WTC11 (cell line): ENCODE measurements around the gene TOR1A. TPM values are rescaled to one million over a fixed set of nuclear protein-coding genes. Genes with fewer than 3 reads are reported as not detected.

ENCODE experiments used
- ATAC-seq: fragments of 200-7000 bp; cut with Tn5 transposase; 2 replicates; pipeline ENCODE4 v1.10.0; 2021; ENCODE audit warnings: mild to moderate bottlenecking, moderate library complexity
- CTCF ChIA-PET: fragments of 300-600 bp; sonication (Branson Sonifier 250); formaldehyde crosslinking; loops from one replicate; lab custom pipeline; 2021; ENCODE audit warnings: antibody characterized with exemption; lab: Charles Lee
- POLR2A ChIA-PET: fragments of 350-600 bp; sonication (Branson Sonifier 250); formaldehyde crosslinking; loops from one replicate; lab custom pipeline; 2021; ENCODE audit warnings: antibody characterized with exemption; lab: Charles Lee
- DNase-seq: peaks from one replicate; pipeline ENCODE4 v3.0.0; 2021; ENCODE audit warnings: low spot score
- H3K27ac Mint-ChIP-seq: 2 replicates; pipeline ENCODE4 v1.8.0; 2021; ENCODE audit warnings: mixed read lengths
- H3K27me3 Mint-ChIP-seq: 2 replicates; pipeline ENCODE4 v1.8.0; 2021; ENCODE audit warnings: low read depth, mild to moderate bottlenecking, moderate library complexity, mixed read lengths
- H3K36me3 Mint-ChIP-seq: 2 replicates; pipeline ENCODE4 v1.8.0; 2021; ENCODE audit warnings: mixed read lengths
- H3K4me1 Mint-ChIP-seq: 2 replicates; pipeline ENCODE4 v1.8.0; 2022; ENCODE audit warnings: mixed read lengths
- H3K4me3 Mint-ChIP-seq: 2 replicates; pipeline ENCODE4 v1.8.0; 2021; ENCODE audit warnings: mild to moderate bottlenecking, moderate library complexity, mixed read lengths
- H3K9me3 Mint-ChIP-seq: 2 replicates; pipeline ENCODE4 v1.8.0; 2021; ENCODE audit warnings: mixed read lengths
- CREB1 ChIP-seq: sonication (generic); formaldehyde crosslinking; IDR thresholded peaks from 2 replicates; pipeline ENCODE4 v1.8.0; 2023; ENCODE audit warnings: mild to moderate bottlenecking, missing genetic modification reagents
- E2F5 ChIP-seq: sonication (generic); formaldehyde crosslinking; IDR thresholded peaks from 2 replicates; pipeline ENCODE4 v1.8.1; 2022; ENCODE audit warnings: mild to moderate bottlenecking, moderate library complexity, missing genetic modification reagents
- FOXJ3 ChIP-seq: sonication (generic); formaldehyde crosslinking; IDR thresholded peaks from 2 replicates; pipeline ENCODE4 v1.9.0; 2021; ENCODE audit warnings: missing genetic modification reagents, mild to moderate bottlenecking, borderline replicate concordance
- FOXP1 ChIP-seq: sonication (generic); formaldehyde crosslinking; IDR thresholded peaks from 2 replicates; pipeline ENCODE4 v1.8.0; 2022; ENCODE audit warnings: missing genetic modification reagents, mild to moderate bottlenecking, moderate library complexity, borderline replicate concordance
- JAZF1 ChIP-seq: fragments of 250-450 bp; sonication (Bioruptor Pico); IDR thresholded peaks from 2 replicates; pipeline ENCODE4 v1.9.0; 2021; ENCODE audit warnings: moderate library complexity, mild to moderate bottlenecking, inconsistent platforms
- JUN ChIP-seq: sonication (generic); formaldehyde crosslinking; IDR thresholded peaks from 2 replicates; pipeline ENCODE4 v1.8.0; 2023; ENCODE audit warnings: mild to moderate bottlenecking, missing genetic modification reagents
- NR1H2 ChIP-seq: sonication (generic); formaldehyde crosslinking; IDR thresholded peaks from 2 replicates; pipeline ENCODE4 v1.9.0; 2021; ENCODE audit warnings: mild to moderate bottlenecking, moderate library complexity, missing genetic modification reagents
- NR3C1 ChIP-seq: sonication (generic); formaldehyde crosslinking; conservative IDR thresholded peaks from 2 replicates; pipeline ENCODE4 v1.8.1; 2023; ENCODE audit warnings: low read depth, mild to moderate bottlenecking, missing genetic modification reagents
- OVOL2 ChIP-seq: fragments of 250-450 bp; sonication (Bioruptor Pico); IDR thresholded peaks from 2 replicates; pipeline ENCODE4 v1.9.0; 2021; ENCODE audit warnings: mild to moderate bottlenecking, borderline replicate concordance
- ZNF396 ChIP-seq: fragments of 250-450 bp; sonication (Bioruptor Pico); IDR thresholded peaks from 2 replicates; pipeline ENCODE4 v1.8.0; 2021; ENCODE audit warnings: mild to moderate bottlenecking, moderate library complexity, borderline replicate concordance
- ZNF416 ChIP-seq: fragments of 250-450 bp; sonication (Bioruptor Pico); IDR thresholded peaks from 2 replicates; pipeline ENCODE4 v1.9.0; 2021; ENCODE audit warnings: mild to moderate bottlenecking, inconsistent platforms
- ZNF423 ChIP-seq: fragments of 250-450 bp; sonication (Bioruptor Pico); IDR thresholded peaks from 2 replicates; pipeline ENCODE4 v2.1.2; 2022; ENCODE audit warnings: mild to moderate bottlenecking, moderate library complexity
- ZNF671 ChIP-seq: fragments of 250-450 bp; sonication (Bioruptor Pico); IDR thresholded peaks from 2 replicates; pipeline ENCODE4 v1.8.0; 2021; ENCODE audit warnings: mild to moderate bottlenecking
- microRNA-seq: library from miRNA; unstranded; fragments of <30 nt; microRNA quantifications from one replicate; pipeline ENCODE4 v1.2.0, GENCODE V29; 2022; ENCODE audit warnings: borderline number of aligned reads
- total RNA-seq: library from RNA; stranded (reverse); gene quantifications from 3 replicates; pipeline ENCODE4 v1.2.3, GENCODE V29; 2021
- TF ChIP-seq, protein P1 (sequence below): sonication (generic); formaldehyde crosslinking; IDR thresholded peaks from 2 replicates; pipeline ENCODE4 v1.8.1; 2023; ENCODE audit warnings: mild to moderate bottlenecking, missing genetic modification reagents, borderline replicate concordance

Gene TOR1A
- total RNA-seq, 1 experiment from 2014 or later = 32.7 TPM

- Mint-ChIP-seq H3K36me3 (no peaks in the 10 kb centered on the region), H3K4me1 (peaks cover 6% of the 10 kb centered on the region), H3K27ac (no peak overlapping the region), H3K27me3 (no peaks in the 10 kb centered on the region), H3K4me3 (no peak overlapping the region), H3K9me3 (no peaks in the 10 kb centered on the region)
- ChIA-PET POLR2A (interaction anchor here (0.6 kb wide), 1 partner anchor 676 kb away, joined by 6 read pairs; no protein-coding TSS in a partner anchor), CTCF (interaction anchor here (0.6 to 2.2 kb wide), 10 partner anchors 9 to 555 kb away, joined by 3 to 8 read pairs (median 4); no protein-coding TSS in a partner anchor)
- ATAC-seq (no peak), DNase-seq (no peak)
- TF ChIP-seq FOXP1 (CRISPR knock-in tag) (no peak), E2F5 (CRISPR knock-in tag) (no peak), OVOL2 (CRISPR knock-in tag) (no peak), ZNF423 (CRISPR knock-in tag) (no peak), ZNF671 (CRISPR knock-in tag) (no peak), JAZF1 (CRISPR knock-in tag) (no peak), CREB1 (CRISPR knock-in tag) (no peak), ZNF396 (CRISPR knock-in tag) (no peak), JUN (CRISPR knock-in tag) (no peak), ZNF416 (CRISPR knock-in tag) (no peak), FOXJ3 (CRISPR knock-in tag) (no peak), NR1H2 (no peak), NR3C1 (CRISPR knock-in tag) (no peak)
- TF ChIP-seq, protein P1, sequence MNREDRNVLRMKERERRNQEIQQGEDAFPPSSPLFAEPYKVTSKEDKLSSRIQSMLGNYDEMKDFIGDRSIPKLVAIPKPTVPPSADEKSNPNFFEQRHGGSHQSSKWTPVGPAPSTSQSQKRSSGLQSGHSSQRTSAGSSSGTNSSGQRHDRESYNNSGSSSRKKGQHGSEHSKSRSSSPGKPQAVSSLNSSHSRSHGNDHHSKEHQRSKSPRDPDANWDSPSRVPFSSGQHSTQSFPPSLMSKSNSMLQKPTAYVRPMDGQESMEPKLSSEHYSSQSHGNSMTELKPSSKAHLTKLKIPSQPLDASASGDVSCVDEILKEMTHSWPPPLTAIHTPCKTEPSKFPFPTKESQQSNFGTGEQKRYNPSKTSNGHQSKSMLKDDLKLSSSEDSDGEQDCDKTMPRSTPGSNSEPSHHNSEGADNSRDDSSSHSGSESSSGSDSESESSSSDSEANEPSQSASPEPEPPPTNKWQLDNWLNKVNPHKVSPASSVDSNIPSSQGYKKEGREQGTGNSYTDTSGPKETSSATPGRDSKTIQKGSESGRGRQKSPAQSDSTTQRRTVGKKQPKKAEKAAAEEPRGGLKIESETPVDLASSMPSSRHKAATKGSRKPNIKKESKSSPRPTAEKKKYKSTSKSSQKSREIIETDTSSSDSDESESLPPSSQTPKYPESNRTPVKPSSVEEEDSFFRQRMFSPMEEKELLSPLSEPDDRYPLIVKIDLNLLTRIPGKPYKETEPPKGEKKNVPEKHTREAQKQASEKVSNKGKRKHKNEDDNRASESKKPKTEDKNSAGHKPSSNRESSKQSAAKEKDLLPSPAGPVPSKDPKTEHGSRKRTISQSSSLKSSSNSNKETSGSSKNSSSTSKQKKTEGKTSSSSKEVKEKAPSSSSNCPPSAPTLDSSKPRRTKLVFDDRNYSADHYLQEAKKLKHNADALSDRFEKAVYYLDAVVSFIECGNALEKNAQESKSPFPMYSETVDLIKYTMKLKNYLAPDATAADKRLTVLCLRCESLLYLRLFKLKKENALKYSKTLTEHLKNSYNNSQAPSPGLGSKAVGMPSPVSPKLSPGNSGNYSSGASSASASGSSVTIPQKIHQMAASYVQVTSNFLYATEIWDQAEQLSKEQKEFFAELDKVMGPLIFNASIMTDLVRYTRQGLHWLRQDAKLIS (CRISPR knock-in tag) = no peak
Measured at GRCh38 chr9:129762985-129763926, 60.7 kb downstream of the TOR1A start.

Small RNAs within 50 kb of the gene (microRNA-seq; reads per million reads assigned to microRNA genes)
- gene MIR6855 = not detected

Other genes starting within 250 kb of the TOR1A start
- 0.11 TPM in 1 of 3 replicates, not detected in the others for gene C9orf50, start 203.0 kb downstream of the TOR1A start, total RNA-seq
- gene NTMT1, start 198.0 kb downstream of the TOR1A start, total RNA-seq = 55.4 to 71.1 TPM (median 58.1 TPM) in 3 replicates
- 19.3 to 20.0 TPM (median 19.7 TPM) in 3 replicates for gene ASB6, start 182.0 kb downstream of the TOR1A start, total RNA-seq
- gene PRRX2, start 158.5 kb downstream of the TOR1A start, total RNA-seq = 6.9 to 10.7 TPM (median 8.2 TPM) in 3 replicates
- 2.5 to 4.4 TPM (median 3.2 TPM) in 3 replicates for gene PTGES, start 71.1 kb downstream of the TOR1A start, total RNA-seq
- 18.3 to 19.2 TPM (median 18.8 TPM) in 3 replicates for gene TOR1B, start 21.0 kb downstream of the TOR1A start, total RNA-seq
- 34.1 to 36.8 TPM (median 36.4 TPM) in 3 replicates for gene C9orf78, start 11.1 kb upstream of the TOR1A start, total RNA-seq
- gene USP20, start 11.3 kb upstream of the TOR1A start, total RNA-seq = 23.7 to 29.3 TPM (median 24.0 TPM) in 3 replicates
- 38.1 to 43.6 TPM (median 38.4 TPM) in 3 replicates for gene FNBP1, start 219.1 kb upstream of the TOR1A start, total RNA-seq
- 33.2 to 36.4 TPM (median 34.7 TPM) in 3 replicates for gene GPR107, start 229.8 kb upstream of the TOR1A start, total RNA-seq